Neutrophil (primary cell): Measurements from ENCODE around the gene SMAD9.
A peak's percentile ranks its signal among the peaks of the same experiment; 100 is the strongest.

Experiments used
- H3K27ac ChIP-seq: fragments of 200-600 bp; sonication (generic); 2 replicates; pipeline ENCODE4 v1.5.1; 2016; ENCODE audit warnings: mild to moderate bottlenecking, moderate library complexity
- H3K27me3 ChIP-seq: fragments of 200-600 bp; sonication (generic); 2 replicates; pipeline ENCODE4 v1.6.0; 2016; ENCODE audit warnings: mild to moderate bottlenecking
- H3K36me3 ChIP-seq: fragments of 200-600 bp; sonication (generic); 2 replicates; pipeline ENCODE4 v1.5.1; 2017
- H3K4me1 ChIP-seq, 2 experiments: fragments of 200-600 bp in 1 of 2; sonication (generic) in 1 of 2; 1 replicate in 1 of 2; 2 replicates in 1 of 2; pipeline versions ENCODE4 v1.5.1 to v1.6.1; 2013 to 2016; ENCODE audit warnings: low read depth in 1 of 2, low read length in 1 of 2, mild to moderate bottlenecking in 1 of 2, moderate library complexity in 1 of 2; ENCODE audit not compliant: control insufficient read depth in 1 of 2, insufficient read depth in 1 of 2
- H3K4me3 ChIP-seq, 2 experiments: fragments of 200-600 bp in 1 of 2; sonication (generic) in 1 of 2; 1 replicate in 1 of 2; 2 replicates in 1 of 2; pipeline ENCODE4 v1.5.1; 2013 to 2016; ENCODE audit warnings: low read depth in 1 of 2, low read length in 1 of 2, mild to moderate bottlenecking in 1 of 2, moderate library complexity in 1 of 2
- H3K9me3 ChIP-seq: fragments of 200-600 bp; sonication (generic); 2 replicates; pipeline ENCODE4 v1.5.1; 2016
- CTCF ChIP-seq: fragments of 200-600 bp; sonication (generic); IDR thresholded peaks from 2 replicates; pipeline ENCODE4 v1.5.1; 2016; ENCODE audit warnings: antibody characterized with exemption

The SMAD9 gene

GRCh38 chr13:36921631-36922301 is 1.7 kb upstream of the SMAD9 start:
- peaks cover 86% of the 10 kb centered on the region for H3K27me3 ChIP-seq
- no peaks in the 10 kb centered on the region for H3K36me3 ChIP-seq
- H3K4me1 ChIP-seq, result peaks cover 0 to 10% of the 10 kb centered on the region in 2 experiments
- no peaks in the 10 kb centered on the region for H3K9me3 ChIP-seq
- TF ChIP-seq CTCF, result no peak
- no peak overlapping the region for H3K27ac ChIP-seq
- no peak overlapping the region for H3K4me3 ChIP-seq

GRCh38 chr13:36920616-36921185 is 663 bp upstream of the SMAD9 start:
- no peaks in the 10 kb centered on the region for H3K36me3 ChIP-seq
- no peak overlapping the region for H3K4me3 ChIP-seq
- no peaks in the 10 kb centered on the region for H3K9me3 ChIP-seq
- peaks cover 97% of the 10 kb centered on the region for H3K27me3 ChIP-seq
- H3K27ac ChIP-seq, result no peak overlapping the region
- H3K4me1 ChIP-seq, result peaks cover 0 to 10% of the 10 kb centered on the region in 2 experiments
- TF ChIP-seq CTCF, result no peak

DNA sequence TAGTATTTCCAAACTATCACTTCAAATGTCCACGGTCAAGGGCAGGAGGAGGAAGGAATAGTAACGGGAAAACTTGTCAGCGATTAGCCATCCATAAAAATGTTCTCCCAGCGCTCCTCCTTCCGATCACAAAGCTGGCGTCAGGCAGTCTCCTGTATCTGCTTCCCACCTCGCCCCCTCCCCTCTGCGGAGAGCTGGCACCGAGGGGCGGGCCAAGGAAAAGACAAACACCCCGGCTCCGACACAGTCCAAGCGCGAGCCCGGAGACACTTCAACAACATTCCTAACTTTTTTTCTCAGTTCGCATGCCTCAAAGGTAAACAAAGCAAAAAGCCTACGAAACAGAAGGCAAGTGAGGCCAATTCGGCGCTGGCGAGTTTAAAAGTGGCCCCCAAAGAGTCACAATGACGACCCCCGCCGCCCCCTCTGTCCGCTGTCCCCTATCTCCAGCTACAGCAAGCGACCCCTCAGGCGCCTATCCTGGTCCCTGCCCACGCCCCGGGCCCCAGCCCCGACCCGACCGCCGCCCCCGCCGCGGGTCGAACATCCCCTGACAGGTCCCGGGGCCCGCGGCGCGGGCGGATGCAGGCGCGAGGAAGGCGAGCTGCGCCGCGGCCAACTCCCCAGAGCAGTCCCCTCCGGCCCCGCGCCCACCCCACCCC is 736 bp downstream of the SMAD9 start:
- H3K4me3 ChIP-seq, result peak overlapping the region in 1 of 2 experiments; percentile 42

DNA sequence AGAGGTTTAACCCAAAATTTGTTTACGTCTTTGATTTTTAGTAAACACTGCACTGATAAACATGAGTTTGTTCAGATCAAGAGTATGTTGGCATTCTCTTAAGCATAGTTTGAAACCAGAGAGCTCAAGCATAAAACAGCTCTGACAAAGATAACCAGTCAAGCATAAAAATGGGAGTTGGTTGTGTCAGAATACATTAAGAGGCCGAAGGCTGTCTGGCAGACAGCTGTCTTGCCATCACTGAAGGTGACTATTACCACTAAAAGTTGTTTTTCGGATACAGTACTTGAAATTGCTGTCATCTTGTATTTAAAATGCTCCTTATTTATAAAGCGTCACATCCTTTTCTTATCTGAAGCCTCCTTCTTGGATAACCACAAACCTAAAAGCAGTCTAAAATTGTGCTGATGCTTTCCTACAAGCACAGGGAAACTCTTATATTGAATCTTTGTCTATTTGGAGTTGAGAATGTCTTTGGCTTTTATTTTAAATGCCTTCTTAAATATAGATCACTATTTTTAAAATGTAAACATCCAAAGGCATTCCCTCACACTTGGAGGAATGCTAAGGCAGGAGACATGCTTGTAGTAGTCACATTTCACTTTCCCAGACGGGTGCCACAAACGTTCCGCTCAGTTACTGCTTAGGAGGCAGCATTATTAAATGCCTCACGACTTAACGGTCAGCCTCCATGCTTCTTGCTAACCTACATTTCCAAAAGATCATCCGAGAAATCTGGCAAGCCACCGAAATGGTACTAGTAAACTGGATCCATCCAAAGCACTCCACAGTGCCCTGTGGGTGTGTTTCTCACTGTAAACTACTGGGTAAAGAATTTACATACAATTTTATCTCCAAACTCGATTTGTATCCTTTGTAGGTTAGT is 1.5 kb downstream of the SMAD9 start:
- H3K4me3 ChIP-seq, result no peak overlapping the region
- H3K36me3 ChIP-seq, result no peaks in the 10 kb centered on the region
- H3K4me1 ChIP-seq, result peaks cover 0 to 10% of the 10 kb centered on the region in 2 experiments
- peaks cover 98% of the 10 kb centered on the region for H3K27me3 ChIP-seq
- H3K9me3 ChIP-seq, result no peaks in the 10 kb centered on the region
- no peak overlapping the region for H3K27ac ChIP-seq
- TF ChIP-seq CTCF, result no peak

More for the DNA sequence above, 736 bp downstream of the SMAD9 start:
- Histone ChIP-seq H3K27ac (no peak overlapping the region), H3K9me3 (no peaks in the 10 kb centered on the region), H3K4me1 (peaks cover 0 to 10% of the 10 kb centered on the region in 2 experiments), H3K36me3 (no peaks in the 10 kb centered on the region), H3K27me3 (peaks cover 99% of the 10 kb centered on the region)
- no peak for TF ChIP-seq CTCF

- no peaks in the 10 kb centered on the region for H3K36me3 ChIP-seq
- no peak overlapping the region for H3K27ac ChIP-seq
- TF ChIP-seq CTCF, result no peak
- peaks cover 0 to 10% of the 10 kb centered on the region in 2 experiments for H3K4me1 ChIP-seq
- H3K9me3 ChIP-seq, result no peaks in the 10 kb centered on the region
- peaks cover 86% of the 10 kb centered on the region for H3K27me3 ChIP-seq
- no peak overlapping the region for H3K4me3 ChIP-seq
These were observed 2.7 kb downstream of the SMAD9 start for GRCh38 chr13:36917311-36917710.
